ELF-1 (cell line): Measurements from ENCODE around the gene KIAA1614.
"Not testable (repeated sequence)": the region's sequence is repeated elsewhere in the genome, so short reads cannot be mapped to it uniquely, and the experiment has no call there.

Experiments
- DNase-seq: peaks from one replicate; pipeline ENCODE4 v3.0.0-alpha.2; 2016; ENCODE audit warnings: low read depth, low spot score

Gene KIAA1614

GRCh38 chr1:180941518-180942275 is 29.0 kb downstream of the KIAA1614 start:
- DNase-seq, result no peak

- DNase-seq, result no peak
These were observed 32.5 kb downstream of the KIAA1614 start for GRCh38 chr1:180945151-180945550.

- peak; percentile 90 for DNase-seq
These were observed 32.9 kb downstream of the KIAA1614 start for GRCh38 chr1:180945551-180945950.

- DNase-seq, result no peak
These were observed 33.4 kb downstream of the KIAA1614 start for GRCh38 chr1:180946056-180946455.

GRCh38 chr1:180946541-180947498 is 34.1 kb downstream of the KIAA1614 start:
- DNase-seq, result no peak

- DNase-seq, result no peak
These were observed 34.8 kb downstream of the KIAA1614 start for GRCh38 chr1:180947499-180947885.

GRCh38 chr1:180947901-180948640 is 35.4 kb downstream of the KIAA1614 start:
- no peak for DNase-seq

- DNase-seq, result no peak
These were observed 36.2 kb downstream of the KIAA1614 start for GRCh38 chr1:180948641-180949615.

- no peak for DNase-seq
These were observed 36.9 kb downstream of the KIAA1614 start for GRCh38 chr1:180949616-180950000.

GRCh38 chr1:180950321-180950720 is 37.6 kb downstream of the KIAA1614 start:
- DNase-seq, result no peak

- DNase-seq, result no peak
These were observed 38.6 kb downstream of the KIAA1614 start for GRCh38 chr1:180951186-180951745.

GRCh38 chr1:180951836-180952656 is 39.3 kb downstream of the KIAA1614 start:
- peak; percentile 77 for DNase-seq

GRCh38 chr1:180952657-180953013 is 39.9 kb downstream of the KIAA1614 start:
- DNase-seq, result peak; percentile 77

GRCh38 chr1:180953291-180954004 is 40.8 kb downstream of the KIAA1614 start:
- DNase-seq, result no peak

- DNase-seq, result no peak
These were observed 41.5 kb downstream of the KIAA1614 start for GRCh38 chr1:180954005-180954800.

GRCh38 chr1:180954801-180955165 is 42.1 kb downstream of the KIAA1614 start:
- no peak for DNase-seq

- no peak for DNase-seq
These were observed 43.4 kb downstream of the KIAA1614 start for GRCh38 chr1:180956028-180956640.

- DNase-seq, result not testable (repeated sequence)
These were observed 46.9 kb downstream of the KIAA1614 start for GRCh38 chr1:180959620-180960019.
